GM10266 (cell line): ENCODE data around the gene CYP46A1.

Experiments
- DNase-seq: peaks from one replicate; pipeline ENCODE4 v3.0.0; 2012; ENCODE audit errors: extremely low spot score
- TF ChIP-seq, protein P1 (sequence below): IDR thresholded peaks from 2 replicates; pipeline ENCODE4 v1.5.1; 2012; ENCODE audit warnings: mild to moderate bottlenecking, low read depth; ENCODE audit not compliant: control insufficient read depth, insufficient read depth; ENCODE audit errors: missing control alignments

The CYP46A1 gene

DNA sequence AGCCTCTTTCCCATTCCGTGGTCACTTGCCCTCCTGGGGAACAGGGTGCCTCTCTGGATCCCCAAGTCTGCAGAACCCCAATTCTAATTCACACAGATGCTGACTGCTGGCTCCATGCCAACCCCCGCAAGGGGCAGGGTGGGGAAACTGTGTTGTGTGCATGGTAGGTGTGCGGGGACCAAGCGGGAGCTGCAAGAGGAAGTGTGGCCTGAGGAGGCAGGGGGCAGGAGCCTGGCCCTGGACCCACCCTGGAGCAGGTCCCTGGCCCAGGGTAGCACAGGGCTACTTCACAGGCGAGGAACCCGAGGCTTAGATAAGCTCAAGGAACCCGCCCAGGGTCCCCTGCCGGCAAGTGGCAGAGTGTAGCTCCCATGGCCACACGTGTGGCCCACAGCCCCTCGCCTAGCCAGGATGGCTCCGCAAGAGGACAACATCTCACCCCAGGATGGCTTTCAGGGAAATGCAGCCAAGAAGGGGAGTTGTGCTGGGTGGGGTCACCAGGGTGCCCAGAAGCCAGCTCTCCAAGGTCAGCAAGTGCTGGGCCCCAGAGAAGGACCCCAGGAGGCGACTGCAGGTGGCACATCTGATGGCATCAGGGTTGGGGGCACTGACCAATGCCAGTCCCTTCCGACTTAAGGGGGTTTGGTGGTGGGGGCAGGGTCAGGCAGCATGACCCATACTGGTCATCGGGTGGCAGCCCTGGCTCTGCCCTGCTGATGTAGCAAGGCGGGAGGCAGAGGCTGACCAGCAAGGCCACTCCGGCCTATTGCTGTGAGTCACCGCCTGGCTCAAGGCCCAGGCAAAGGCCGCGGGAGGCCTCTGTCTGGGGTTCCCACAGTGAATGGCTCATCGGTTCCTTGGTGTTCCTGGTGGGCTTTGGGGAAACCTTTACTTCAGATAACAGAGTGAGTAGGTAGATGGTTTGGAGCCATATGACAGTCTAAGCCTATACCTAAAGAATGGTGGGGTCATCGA, 71.8 kb downstream of the CYP46A1 start:
- DNase-seq: no peak
- TF ChIP-seq, protein P1, sequence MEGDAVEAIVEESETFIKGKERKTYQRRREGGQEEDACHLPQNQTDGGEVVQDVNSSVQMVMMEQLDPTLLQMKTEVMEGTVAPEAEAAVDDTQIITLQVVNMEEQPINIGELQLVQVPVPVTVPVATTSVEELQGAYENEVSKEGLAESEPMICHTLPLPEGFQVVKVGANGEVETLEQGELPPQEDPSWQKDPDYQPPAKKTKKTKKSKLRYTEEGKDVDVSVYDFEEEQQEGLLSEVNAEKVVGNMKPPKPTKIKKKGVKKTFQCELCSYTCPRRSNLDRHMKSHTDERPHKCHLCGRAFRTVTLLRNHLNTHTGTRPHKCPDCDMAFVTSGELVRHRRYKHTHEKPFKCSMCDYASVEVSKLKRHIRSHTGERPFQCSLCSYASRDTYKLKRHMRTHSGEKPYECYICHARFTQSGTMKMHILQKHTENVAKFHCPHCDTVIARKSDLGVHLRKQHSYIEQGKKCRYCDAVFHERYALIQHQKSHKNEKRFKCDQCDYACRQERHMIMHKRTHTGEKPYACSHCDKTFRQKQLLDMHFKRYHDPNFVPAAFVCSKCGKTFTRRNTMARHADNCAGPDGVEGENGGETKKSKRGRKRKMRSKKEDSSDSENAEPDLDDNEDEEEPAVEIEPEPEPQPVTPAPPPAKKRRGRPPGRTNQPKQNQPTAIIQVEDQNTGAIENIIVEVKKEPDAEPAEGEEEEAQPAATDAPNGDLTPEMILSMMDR: no peak

DNA sequence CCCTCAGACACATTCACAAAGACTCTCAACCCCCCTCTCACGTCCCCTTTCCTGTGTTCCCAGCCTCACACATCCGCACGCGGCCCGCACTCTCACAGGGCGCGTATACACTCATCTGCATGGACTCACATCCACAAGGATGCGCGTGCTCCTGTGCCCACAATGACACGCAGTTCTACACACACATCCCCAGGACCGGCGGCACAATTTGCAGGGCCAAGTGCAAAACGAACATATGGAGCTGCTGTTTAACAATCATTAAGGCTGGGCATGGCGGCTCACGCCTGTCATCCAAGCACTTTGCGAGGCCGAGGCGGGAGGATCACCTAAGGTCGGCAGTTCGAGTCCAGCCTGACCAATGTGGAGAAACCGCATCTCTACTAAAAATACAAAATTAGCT, 72.7 kb downstream of the CYP46A1 start:
- DNase-seq: no peak
- TF ChIP-seq, protein P1: no peak

DNA sequence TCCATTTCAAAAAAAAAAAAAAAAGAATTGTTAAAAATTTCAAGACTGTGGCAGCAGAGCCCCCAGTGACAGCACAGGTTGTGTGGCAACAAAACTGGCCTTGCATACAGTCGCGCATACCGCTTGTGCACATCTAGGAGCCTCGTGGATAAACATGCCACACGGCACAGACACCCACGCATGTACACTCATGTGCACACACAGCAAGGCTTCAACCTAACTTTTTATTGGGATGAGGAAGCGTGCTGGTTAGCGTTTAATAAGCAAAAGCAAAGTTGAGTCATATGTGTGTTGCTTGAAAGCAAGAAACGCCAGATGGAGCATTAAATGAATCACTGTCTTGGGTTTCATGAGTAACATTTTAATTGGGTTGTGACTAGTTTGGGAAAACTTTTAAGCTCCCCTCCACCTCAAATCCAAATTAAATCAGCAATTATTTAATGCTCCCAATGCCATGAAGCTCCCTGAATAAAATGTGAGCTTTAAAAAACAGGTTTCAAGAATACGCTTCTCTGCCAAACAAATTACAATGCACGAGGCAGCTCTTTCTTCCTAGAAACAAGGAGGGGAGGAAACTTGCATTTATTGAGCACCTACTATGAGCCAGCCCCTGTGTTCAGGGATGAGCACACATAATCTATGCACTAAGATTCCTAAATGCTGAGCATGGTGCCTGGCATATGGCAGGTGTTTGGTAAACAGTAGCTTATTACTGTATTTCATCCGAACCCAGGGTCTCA, 73.4 kb downstream of the CYP46A1 start:
- TF ChIP-seq, protein P1: no peak
- DNase-seq: no peak

DNA sequence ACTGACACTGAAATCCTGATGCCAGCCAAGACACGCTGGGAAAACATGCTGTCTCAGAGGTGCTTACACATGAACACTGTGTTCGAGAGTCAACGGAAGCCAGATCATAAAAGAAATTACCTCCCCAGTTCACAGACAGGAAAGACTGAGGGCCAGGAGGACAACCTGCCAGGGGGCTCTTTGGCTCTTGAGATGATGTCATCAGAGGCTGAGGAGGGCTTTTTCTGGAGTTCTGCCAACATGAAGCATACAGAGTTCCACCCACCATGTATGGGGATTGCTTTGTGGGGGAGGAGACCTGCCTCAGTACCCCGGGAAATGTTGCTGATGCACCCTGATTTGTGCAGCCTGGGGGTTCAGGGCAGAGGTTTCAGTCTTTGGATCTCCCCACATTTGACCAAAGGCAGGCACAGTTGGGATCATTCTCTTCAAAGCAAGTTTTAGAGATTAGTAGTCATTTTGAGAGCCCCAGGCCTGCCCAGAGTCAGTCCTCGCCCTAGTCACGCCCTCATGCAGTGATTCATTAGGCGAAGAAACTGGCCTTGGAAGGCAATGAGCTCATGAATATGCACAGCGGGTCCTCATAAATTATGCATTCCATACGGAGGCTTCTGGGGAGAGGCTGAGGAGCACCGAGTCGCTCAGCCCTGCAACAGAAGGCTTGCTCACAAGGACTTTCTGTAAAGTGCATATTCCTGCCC, 74.2 kb downstream of the CYP46A1 start:
- no peak for DNase-seq
- TF ChIP-seq, protein P1: no peak

DNA sequence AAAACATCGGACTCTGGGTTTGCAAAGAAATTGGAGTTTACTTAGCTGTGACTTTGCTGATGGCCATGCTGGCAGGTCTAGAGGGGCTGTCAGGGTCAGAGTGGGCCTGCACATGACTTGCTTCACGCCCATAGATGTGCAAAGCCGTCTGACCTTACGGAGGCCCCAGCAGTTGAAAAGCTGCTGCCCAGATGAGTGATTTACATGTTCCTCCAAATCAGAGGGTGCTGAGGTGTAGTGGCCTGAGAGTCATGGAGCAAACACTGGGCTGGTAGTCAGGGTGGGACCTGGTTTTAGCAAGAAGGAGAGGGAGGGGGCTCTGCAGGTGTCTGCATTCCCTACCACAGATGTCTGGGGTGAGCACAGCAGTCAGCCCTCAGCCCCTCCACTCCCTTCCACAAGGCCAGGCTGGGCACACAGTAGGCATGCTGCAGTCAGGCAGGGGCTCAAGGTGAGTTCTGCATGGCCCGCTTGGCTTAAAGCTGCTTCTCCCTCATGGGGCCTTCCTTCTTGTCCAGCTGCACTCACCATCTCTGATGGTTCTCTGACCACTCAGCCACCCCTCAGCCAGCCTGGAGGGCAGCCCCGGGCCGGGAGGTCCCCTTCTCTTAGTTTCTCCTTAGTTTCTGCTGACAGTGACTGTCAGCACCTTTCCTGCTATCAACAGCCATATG, 74.9 kb downstream of the CYP46A1 start:
- TF ChIP-seq, protein P1: no peak
- DNase-seq: no peak

DNA sequence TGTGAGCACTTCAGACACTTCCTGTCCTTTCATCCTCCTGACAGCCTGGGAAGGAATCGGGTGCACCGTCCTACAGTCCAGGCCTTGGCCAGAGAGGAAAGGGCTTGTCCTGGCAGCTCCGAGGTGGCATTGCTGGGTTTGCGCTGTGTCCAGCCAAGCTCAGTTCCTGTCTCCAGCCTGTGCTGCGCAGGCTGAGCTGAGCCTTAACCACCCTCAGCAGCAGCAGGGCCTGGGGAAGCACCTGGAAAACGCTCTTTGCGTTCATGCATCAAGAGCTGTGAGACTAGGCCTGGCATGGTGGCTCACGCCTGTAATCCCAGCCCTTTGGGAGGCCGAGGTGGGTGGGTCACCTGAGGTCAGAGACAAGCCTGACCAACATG, 75.4 kb downstream of the CYP46A1 start:
- TF ChIP-seq, protein P1: no peak
- no peak for DNase-seq
